HuH-7 (cell line): Measurements from ENCODE around the gene PDHX.
"Not testable (repeated sequence)": the region's sequence is repeated elsewhere in the genome, so short reads cannot be mapped to it uniquely, and the experiment has no call there.

Source experiments
- DNase-seq: peaks from one replicate; pipeline ENCODE4 v3.0.0; 2011; ENCODE audit warnings: low spot score

The PDHX gene

GRCh38 chr11:34916015-34916842 is at the start of gene PDHX, which contains the start of gene APIP:
PDHX (plus strand) TSS chr11:34916618; CDS start chr11:34916656, 38 bp downstream.
APIP (minus strand) TSS chr11:34916379; CDS start chr11:34916284, 95 bp downstream.
- peak; percentile 78 for DNase-seq

GRCh38 chr11:34869425-34869824 is 47.0 kb upstream of the PDHX start:
- DNase-seq = peak; percentile 23

- DNase-seq = no peak
These were observed 45.7 kb upstream of the PDHX start for GRCh38 chr11:34870548-34871196.

- no peak for DNase-seq
These were observed 42.2 kb upstream of the PDHX start for GRCh38 chr11:34874202-34874601.

GRCh38 chr11:34877375-34877975 is 38.9 kb upstream of the PDHX start:
- no peak for DNase-seq

- no peak for DNase-seq
These were observed 34.5 kb upstream of the PDHX start for GRCh38 chr11:34881900-34882299.

GRCh38 chr11:34886609-34887008 is 29.8 kb upstream of the PDHX start:
- DNase-seq = no peak

GRCh38 chr11:34887260-34887659 is 29.2 kb upstream of the PDHX start:
- no peak for DNase-seq

- DNase-seq = no peak
These were observed 26.3 kb upstream of the PDHX start for GRCh38 chr11:34890089-34890488.

GRCh38 chr11:34890812-34891211 is 25.6 kb upstream of the PDHX start:
- DNase-seq = no peak

GRCh38 chr11:34891611-34892010 is 24.8 kb upstream of the PDHX start:
- DNase-seq = no peak

- no peak for DNase-seq
These were observed 23.0 kb upstream of the PDHX start for GRCh38 chr11:34893416-34893815.

- not testable (repeated sequence) for DNase-seq
These were observed 20.2 kb upstream of the PDHX start for GRCh38 chr11:34896191-34896590.

- DNase-seq = no peak
These were observed 19.1 kb upstream of the PDHX start for GRCh38 chr11:34897171-34897870.

GRCh38 chr11:34898474-34898873 is 17.9 kb upstream of the PDHX start:
- DNase-seq = no peak

GRCh38 chr11:34899633-34900016 is 16.8 kb upstream of the PDHX start:
- DNase-seq = no peak

- no peak for DNase-seq
These were observed 11.9 kb upstream of the PDHX start for GRCh38 chr11:34904421-34904955.

- DNase-seq = no peak
These were observed 10.8 kb upstream of the PDHX start for GRCh38 chr11:34905666-34906065.

GRCh38 chr11:34907934-34908593 is 8.4 kb upstream of the PDHX start:
- no peak for DNase-seq

- DNase-seq = no peak
These were observed 7.0 kb upstream of the PDHX start for GRCh38 chr11:34909415-34909814.

- DNase-seq = no peak
These were observed 6.5 kb upstream of the PDHX start for GRCh38 chr11:34909955-34910354.

GRCh38 chr11:34910817-34911216 is 5.6 kb upstream of the PDHX start:
- no peak for DNase-seq
